ENCODE measurements around the gene OLFML3. TPM values are rescaled to one million over a fixed set of nuclear protein-coding genes. Genes with fewer than 3 reads are reported as not detected.

The OLFML3 gene
- total RNA-seq, 1 donor from 2014 or later: 13.4 TPM

DNA sequence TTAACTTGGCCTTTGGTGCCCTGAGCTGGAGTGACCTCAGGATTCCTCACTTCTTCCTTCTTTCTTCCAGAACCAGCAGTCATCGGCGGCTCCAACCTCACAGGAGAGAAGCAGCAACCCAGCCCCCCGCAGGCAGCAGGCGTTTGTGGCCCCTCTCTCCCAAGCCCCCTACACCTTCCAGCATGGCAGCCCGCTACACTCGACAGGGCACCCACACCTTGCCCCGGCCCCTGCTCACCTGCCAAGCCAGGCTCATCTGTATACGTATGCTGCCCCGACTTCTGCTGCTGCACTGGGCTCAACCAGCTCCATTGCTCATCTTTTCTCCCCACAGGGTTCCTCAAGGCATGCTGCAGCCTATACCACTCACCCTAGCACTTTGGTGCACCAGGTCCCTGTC is 6.3 kb upstream of the OLFML3 start:
- H4K20me1 ChIP-seq (ENCODE audit: low read depth): peaks cover 22% of the 10 kb centered on the region
- no peak for DNase-seq (ENCODE audit: low spot score)
- no peak overlapping the region for H3K27ac Mint-ChIP-seq
- TF ChIP-seq EZH2 (IDR thresholded peaks at IDR 0.05): no peak
- TF ChIP-seq CTCF (IDR thresholded peaks at IDR 0.05): no peak
- no peak for TF ChIP-seq EZH2phosphoT487 (IDR thresholded peaks at IDR 0.05)
- no peak overlapping the region for H2AFZ ChIP-seq (replicated peaks)
- no peak overlapping the region for H3K4me3 ChIP-seq
- H3K4me1 Mint-ChIP-seq: peaks cover 33% of the 10 kb centered on the region
- peaks cover 36% of the 10 kb centered on the region for H3K4me1 ChIP-seq
- H3K36me3 Mint-ChIP-seq: peaks cover 37% of the 10 kb centered on the region
- H3K79me2 ChIP-seq (ENCODE audit: low read depth): no peaks in the 10 kb centered on the region
- no peak overlapping the region for H3K4me2 ChIP-seq
- H3F3A ChIP-seq (ENCODE audit: low read depth): peaks cover 33% of the 10 kb centered on the region
- H3K27me3 Mint-ChIP-seq (ENCODE audit: insufficient read depth, low read depth): no peaks in the 10 kb centered on the region
- no peaks in the 10 kb centered on the region for H3K9me3 Mint-ChIP-seq
- H3K27ac ChIP-seq: no peak overlapping the region
- no peaks in the 10 kb centered on the region for H3K27me3 ChIP-seq
- peaks cover 16% of the 10 kb centered on the region for H3K36me3 ChIP-seq
- no peak overlapping the region for H3K4me3 Mint-ChIP-seq
- no peaks in the 10 kb centered on the region for H3K9me3 ChIP-seq (ENCODE audit: low read depth)
- no peak overlapping the region for H3K9ac ChIP-seq

DNA sequence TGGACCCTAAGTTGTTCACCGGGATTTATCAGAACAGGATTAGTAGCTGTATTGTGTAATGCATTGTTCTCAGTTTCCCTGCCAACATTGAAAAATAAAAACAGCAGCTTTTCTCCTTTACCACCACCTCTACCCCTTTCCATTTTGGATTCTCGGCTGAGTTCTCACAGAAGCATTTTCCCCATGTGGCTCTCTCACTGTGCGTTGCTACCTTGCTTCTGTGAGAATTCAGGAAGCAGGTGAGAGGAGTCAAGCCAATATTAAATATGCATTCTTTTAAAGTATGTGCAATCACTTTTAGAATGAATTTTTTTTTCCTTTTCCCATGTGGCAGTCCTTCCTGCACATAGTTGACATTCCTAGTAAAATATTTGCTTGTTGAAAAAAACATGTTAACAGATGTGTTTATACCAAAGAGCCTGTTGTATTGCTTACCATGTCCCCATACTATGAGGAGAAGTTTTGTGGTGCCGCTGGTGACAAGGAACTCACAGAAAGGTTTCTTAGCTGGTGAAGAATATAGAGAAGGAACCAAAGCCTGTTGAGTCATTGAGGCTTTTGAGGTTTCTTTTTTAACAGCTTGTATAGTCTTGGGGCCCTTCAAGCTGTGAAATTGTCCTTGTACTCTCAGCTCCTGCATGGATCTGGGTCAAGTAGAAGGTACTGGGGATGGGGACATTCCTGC is 3.9 kb upstream of the OLFML3 start:
- H3K27me3 Mint-ChIP-seq (ENCODE audit: insufficient read depth, low read depth): no peaks in the 10 kb centered on the region

GRCh38 chr1:113976609-113977278 is 2.5 kb upstream of the OLFML3 start:
- Histone ChIP-seq H3K4me2 (peak overlapping the region; percentile 63), H3F3A (ENCODE audit: low read depth) (peaks cover 54% of the 10 kb centered on the region), H3K27ac (peak overlapping the region; percentile 22), H3K9ac (no peak overlapping the region), H3K9me3 (ENCODE audit: low read depth) (no peaks in the 10 kb centered on the region), H3K79me2 (ENCODE audit: low read depth) (peaks cover 15% of the 10 kb centered on the region), H3K36me3 (peaks cover 5% of the 10 kb centered on the region), H3K4me3 (no peak overlapping the region), H4K20me1 (ENCODE audit: low read depth) (peaks cover 22% of the 10 kb centered on the region), H3K4me1 (peaks cover 49% of the 10 kb centered on the region), H3K27me3 (no peaks in the 10 kb centered on the region), H2AFZ (replicated peaks) (no peak overlapping the region)
- peak overlapping the region; percentile 86 for H3K27ac Mint-ChIP-seq
- H3K27me3 Mint-ChIP-seq (ENCODE audit: insufficient read depth, low read depth): no peaks in the 10 kb centered on the region
- peaks cover 64% of the 10 kb centered on the region for H3K4me1 Mint-ChIP-seq
- H3K4me3 Mint-ChIP-seq: peak overlapping the region; percentile 56
- H3K9me3 Mint-ChIP-seq: no peaks in the 10 kb centered on the region
- peak; percentile 77 for DNase-seq (ENCODE audit: low spot score)
- no peak for TF ChIP-seq EZH2phosphoT487 (IDR thresholded peaks at IDR 0.05)
- peak; percentile 62 for TF ChIP-seq CTCF (IDR thresholded peaks at IDR 0.05)
- H3K36me3 Mint-ChIP-seq: peaks cover 19% of the 10 kb centered on the region

More for the DNA sequence above, 3.9 kb upstream of the OLFML3 start:
- Mint-ChIP-seq H3K4me3 (no peak overlapping the region), H3K4me1 (peaks cover 55% of the 10 kb centered on the region), H3K36me3 (peaks cover 19% of the 10 kb centered on the region), H3K9me3 (no peaks in the 10 kb centered on the region), H3K27ac (peak overlapping the region; percentile 13)
- Histone ChIP-seq H3K4me1 (peaks cover 49% of the 10 kb centered on the region), H3K27me3 (no peaks in the 10 kb centered on the region), H3K9ac (no peak overlapping the region), H3K36me3 (peaks cover 9% of the 10 kb centered on the region), H3K27ac (no peak overlapping the region), H4K20me1 (ENCODE audit: low read depth) (peaks cover 22% of the 10 kb centered on the region), H3F3A (ENCODE audit: low read depth) (peaks cover 54% of the 10 kb centered on the region), H3K79me2 (ENCODE audit: low read depth) (peaks cover 1% of the 10 kb centered on the region), H3K4me3 (no peak overlapping the region), H2AFZ (replicated peaks) (no peak overlapping the region), H3K4me2 (peak overlapping the region; percentile 35), H3K9me3 (ENCODE audit: low read depth) (no peaks in the 10 kb centered on the region)
- no peak for TF ChIP-seq CTCF (IDR thresholded peaks at IDR 0.05)
- TF ChIP-seq EZH2 (IDR thresholded peaks at IDR 0.05): no peak
- no peak for TF ChIP-seq EZH2phosphoT487 (IDR thresholded peaks at IDR 0.05)
- no peak for DNase-seq (ENCODE audit: low spot score)

Data from neural progenitor cell (in vitro differentiated cells).